HL-60 (cell line): ENCODE measurements around the gene EXTL1.

Source experiments
- DNase-seq, 2 experiments: peaks; one replicate each; pipeline ENCODE4 v3.0.0-alpha.2; 2010 to 2020; ENCODE audit warnings: low read depth in 1 of 2, low spot score in 1 of 2
- H3K27ac ChIP-seq: fragments of 250-450 bp; sonication (Bioruptor Pico); replicated peaks from 2 replicates; pipeline ENCODE4 v1.5.1; 2020; ENCODE audit warnings: mild to moderate bottlenecking, moderate library complexity
- H3K27me3 ChIP-seq: fragments of 250-450 bp; sonication (Bioruptor Pico); 2 replicates; pipeline ENCODE4 v1.5.1; 2021; ENCODE audit warnings: mild to moderate bottlenecking, moderate library complexity; ENCODE audit not compliant: insufficient read depth, poor library complexity, severe bottlenecking
- H3K4me3 ChIP-seq: replicated peaks from 2 replicates; pipeline ENCODE4 v1.5.1; 2011; ENCODE audit warnings: mild to moderate bottlenecking, control low read depth, low read length; ENCODE audit not compliant: insufficient read depth
- GABPA ChIP-seq: IDR thresholded peaks from 2 replicates; pipeline ENCODE4 v1.6.1; 2012; ENCODE audit warnings: low read depth
- POLR2AphosphoS5 ChIP-seq: IDR thresholded peaks from 2 replicates; pipeline ENCODE4 v1.6.1; 2012; ENCODE audit warnings: low read depth
- SPI1 ChIP-seq: IDR thresholded peaks from 2 replicates; pipeline ENCODE4 v1.6.1; 2012; ENCODE audit warnings: low read depth, mild to moderate bottlenecking, borderline replicate concordance
- TF ChIP-seq, protein P1 (sequence below): IDR thresholded peaks from one replicate; pipeline ENCODE4 v1.5.1; 2011; ENCODE audit warnings: low read length, control low read depth, inconsistent platforms; ENCODE audit not compliant: insufficient read depth
- TF ChIP-seq, protein P2 (sequence below): IDR thresholded peaks from 2 replicates; pipeline ENCODE4 v1.6.1; 2012; ENCODE audit warnings: low read depth; ENCODE audit not compliant: insufficient replicate concordance

The EXTL1 gene

DNA sequence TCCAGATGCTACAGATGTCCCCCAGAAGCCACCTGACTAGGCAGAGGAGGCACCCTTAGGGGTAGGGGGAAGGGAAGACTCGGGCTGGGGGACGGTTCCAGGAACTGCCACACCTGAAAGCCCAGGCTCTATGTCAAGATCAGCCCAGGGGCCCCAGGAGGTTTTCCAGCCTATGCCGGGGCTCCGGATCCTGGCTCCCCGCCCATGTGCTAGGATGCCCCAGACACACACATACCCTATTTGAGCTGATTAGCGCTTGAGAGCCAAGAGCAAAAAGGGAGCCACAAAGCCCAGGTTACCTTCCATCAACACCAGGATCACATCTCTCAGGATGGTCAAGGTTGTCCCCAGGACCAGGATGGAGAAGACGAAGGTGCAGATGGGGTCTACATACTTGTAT lies 19.8 kb downstream of the EXTL1 start:
- TF ChIP-seq, protein P1, sequence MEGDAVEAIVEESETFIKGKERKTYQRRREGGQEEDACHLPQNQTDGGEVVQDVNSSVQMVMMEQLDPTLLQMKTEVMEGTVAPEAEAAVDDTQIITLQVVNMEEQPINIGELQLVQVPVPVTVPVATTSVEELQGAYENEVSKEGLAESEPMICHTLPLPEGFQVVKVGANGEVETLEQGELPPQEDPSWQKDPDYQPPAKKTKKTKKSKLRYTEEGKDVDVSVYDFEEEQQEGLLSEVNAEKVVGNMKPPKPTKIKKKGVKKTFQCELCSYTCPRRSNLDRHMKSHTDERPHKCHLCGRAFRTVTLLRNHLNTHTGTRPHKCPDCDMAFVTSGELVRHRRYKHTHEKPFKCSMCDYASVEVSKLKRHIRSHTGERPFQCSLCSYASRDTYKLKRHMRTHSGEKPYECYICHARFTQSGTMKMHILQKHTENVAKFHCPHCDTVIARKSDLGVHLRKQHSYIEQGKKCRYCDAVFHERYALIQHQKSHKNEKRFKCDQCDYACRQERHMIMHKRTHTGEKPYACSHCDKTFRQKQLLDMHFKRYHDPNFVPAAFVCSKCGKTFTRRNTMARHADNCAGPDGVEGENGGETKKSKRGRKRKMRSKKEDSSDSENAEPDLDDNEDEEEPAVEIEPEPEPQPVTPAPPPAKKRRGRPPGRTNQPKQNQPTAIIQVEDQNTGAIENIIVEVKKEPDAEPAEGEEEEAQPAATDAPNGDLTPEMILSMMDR = no peak
- TF ChIP-seq, protein P2, sequence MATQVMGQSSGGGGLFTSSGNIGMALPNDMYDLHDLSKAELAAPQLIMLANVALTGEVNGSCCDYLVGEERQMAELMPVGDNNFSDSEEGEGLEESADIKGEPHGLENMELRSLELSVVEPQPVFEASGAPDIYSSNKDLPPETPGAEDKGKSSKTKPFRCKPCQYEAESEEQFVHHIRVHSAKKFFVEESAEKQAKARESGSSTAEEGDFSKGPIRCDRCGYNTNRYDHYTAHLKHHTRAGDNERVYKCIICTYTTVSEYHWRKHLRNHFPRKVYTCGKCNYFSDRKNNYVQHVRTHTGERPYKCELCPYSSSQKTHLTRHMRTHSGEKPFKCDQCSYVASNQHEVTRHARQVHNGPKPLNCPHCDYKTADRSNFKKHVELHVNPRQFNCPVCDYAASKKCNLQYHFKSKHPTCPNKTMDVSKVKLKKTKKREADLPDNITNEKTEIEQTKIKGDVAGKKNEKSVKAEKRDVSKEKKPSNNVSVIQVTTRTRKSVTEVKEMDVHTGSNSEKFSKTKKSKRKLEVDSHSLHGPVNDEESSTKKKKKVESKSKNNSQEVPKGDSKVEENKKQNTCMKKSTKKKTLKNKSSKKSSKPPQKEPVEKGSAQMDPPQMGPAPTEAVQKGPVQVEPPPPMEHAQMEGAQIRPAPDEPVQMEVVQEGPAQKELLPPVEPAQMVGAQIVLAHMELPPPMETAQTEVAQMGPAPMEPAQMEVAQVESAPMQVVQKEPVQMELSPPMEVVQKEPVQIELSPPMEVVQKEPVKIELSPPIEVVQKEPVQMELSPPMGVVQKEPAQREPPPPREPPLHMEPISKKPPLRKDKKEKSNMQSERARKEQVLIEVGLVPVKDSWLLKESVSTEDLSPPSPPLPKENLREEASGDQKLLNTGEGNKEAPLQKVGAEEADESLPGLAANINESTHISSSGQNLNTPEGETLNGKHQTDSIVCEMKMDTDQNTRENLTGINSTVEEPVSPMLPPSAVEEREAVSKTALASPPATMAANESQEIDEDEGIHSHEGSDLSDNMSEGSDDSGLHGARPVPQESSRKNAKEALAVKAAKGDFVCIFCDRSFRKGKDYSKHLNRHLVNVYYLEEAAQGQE = no peak
- TF ChIP-seq GABPA (no peak), SPI1 (no peak), POLR2AphosphoS5 (no peak)
- no peak for DNase-seq
- no peak overlapping the region for H3K4me3 ChIP-seq

DNA sequence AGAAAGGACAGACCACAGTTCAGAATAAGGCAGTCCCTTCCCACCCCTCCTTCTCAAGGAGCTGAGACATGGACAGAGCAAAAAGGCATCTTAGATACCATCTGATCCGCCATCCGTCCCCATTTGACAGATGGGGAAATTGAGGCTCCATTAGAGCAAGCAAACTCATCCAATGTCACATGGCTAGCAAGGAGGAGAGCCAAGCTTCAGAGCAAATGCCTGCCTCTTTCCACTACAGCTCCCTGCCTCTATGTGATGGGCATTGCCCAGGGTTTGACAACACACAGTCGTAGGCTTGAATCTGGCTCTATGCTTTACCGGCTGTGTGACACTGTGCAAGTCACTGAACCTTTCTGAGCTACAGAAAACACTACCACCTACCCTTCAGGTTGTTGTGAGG lies 20.4 kb downstream of the EXTL1 start:
- peaks cover 29% of the 10 kb centered on the region for H3K27me3 ChIP-seq
- no peak for DNase-seq
- H3K4me3 ChIP-seq = no peak overlapping the region
- no peak overlapping the region for H3K27ac ChIP-seq
- TF ChIP-seq, protein P1 = no peak
- no peak for TF ChIP-seq GABPA
- TF ChIP-seq SPI1 = no peak
- TF ChIP-seq, protein P2 = no peak
- no peak for TF ChIP-seq POLR2AphosphoS5

More for the DNA sequence above, 19.8 kb downstream of the EXTL1 start:
- Histone ChIP-seq H3K27ac (no peak overlapping the region), H3K27me3 (peaks cover 23% of the 10 kb centered on the region)

DNA sequence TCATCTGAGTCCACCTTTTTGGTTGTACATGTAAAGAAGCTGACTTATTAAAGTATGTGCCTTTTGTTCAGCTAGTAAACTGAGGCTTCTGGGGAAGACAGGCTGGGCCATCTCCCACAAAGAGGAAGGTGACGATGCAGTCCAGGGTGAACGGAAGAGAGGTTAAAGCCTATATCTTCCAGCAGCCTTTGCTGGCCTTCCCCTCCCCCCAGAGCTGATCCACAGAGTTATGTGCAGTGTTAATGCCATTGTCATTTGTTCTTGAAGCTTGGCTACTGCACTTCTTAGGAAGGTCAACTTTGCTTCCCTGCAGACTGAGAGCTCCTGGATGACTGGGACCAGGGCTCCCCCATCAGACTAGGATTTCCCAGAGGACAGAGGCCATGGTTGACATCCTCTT lies 22.2 kb downstream of the EXTL1 start:
- TF ChIP-seq, protein P2 = no peak
- no peak for TF ChIP-seq POLR2AphosphoS5
- TF ChIP-seq GABPA = no peak
- TF ChIP-seq SPI1 = no peak
- TF ChIP-seq, protein P1 = no peak
- no peak for DNase-seq
- H3K4me3 ChIP-seq = no peak overlapping the region
- H3K27me3 ChIP-seq = peaks cover 38% of the 10 kb centered on the region
- H3K27ac ChIP-seq = no peak overlapping the region
